Measurements from ENCODE around the gene REEP3.
"Not testable (repeated sequence)": the region's sequence is repeated elsewhere in the genome, so short reads cannot be mapped to it uniquely, and the experiment has no call there.

Gene REEP3

GRCh38 chr10:63657761-63658160, 136.6 kb downstream of the REEP3 start:
- no peak for TF ChIP-seq CTCF (IDR thresholded peaks at IDR 0.05; ENCODE audit: low read depth, low read length)
- H3K27me3 ChIP-seq, result no peaks in the 10 kb centered on the region
- no peaks in the 10 kb centered on the region for H3K36me3 ChIP-seq
- H3K9me3 ChIP-seq, result no peaks in the 10 kb centered on the region
- 0 out of 2 replicates have a peak, but pooled peaks cover 5% of the 10 kb centered on the region for H3K4me1 ChIP-seq
- no peak for DNase-seq
- H3K4me3 ChIP-seq (ENCODE audit: low read depth, low read length), result no peak overlapping the region

GRCh38 chr10:63660941-63661340, 139.7 kb downstream of the REEP3 start:
- H3K9me3 ChIP-seq; H3K36me3 ChIP-seq; H3K27me3 ChIP-seq; DNase-seq; H3K4me3 ChIP-seq (ENCODE audit: low read depth, low read length): not testable (repeated sequence)
- peaks cover 11% of the 10 kb centered on the region for H3K4me1 ChIP-seq

- no peak for DNase-seq
- Histone ChIP-seq H3K36me3 (no peaks in the 10 kb centered on the region), H3K4me3 (ENCODE audit: low read depth, low read length) (no peak overlapping the region), H3K9me3 (no peaks in the 10 kb centered on the region), H3K4me1 (peaks cover 11% of the 10 kb centered on the region), H3K27me3 (no peaks in the 10 kb centered on the region)
- no peak for TF ChIP-seq CTCF (IDR thresholded peaks at IDR 0.05; ENCODE audit: low read depth, low read length)
Observed at GRCh38 chr10:63661347-63661746, 140.1 kb downstream of the REEP3 start.

GRCh38 chr10:63664341-63664885, 143.2 kb downstream of the REEP3 start:
- Histone ChIP-seq H3K27me3 (no peaks in the 10 kb centered on the region), H3K9me3 (no peaks in the 10 kb centered on the region), H3K4me3 (ENCODE audit: low read depth, low read length) (peak overlapping the region; percentile 64), H3K36me3 (no peaks in the 10 kb centered on the region), H3K4me1 (peaks cover 6% of the 10 kb centered on the region)
- peak; percentile 66 for DNase-seq
- TF ChIP-seq CTCF (IDR thresholded peaks at IDR 0.05; ENCODE audit: low read depth, low read length), result no peak

GRCh38 chr10:63665006-63665580, 143.9 kb downstream of the REEP3 start:
- H3K4me1 ChIP-seq, H3K27me3 ChIP-seq, H3K36me3 ChIP-seq, H3K9me3 ChIP-seq: not testable (repeated sequence)
- peak overlapping the region; percentile 64 for H3K4me3 ChIP-seq (ENCODE audit: low read depth, low read length)
- peak; percentile 59 for DNase-seq

GRCh38 chr10:63665670-63666134, 144.5 kb downstream of the REEP3 start:
- TF ChIP-seq CTCF (IDR thresholded peaks at IDR 0.05; ENCODE audit: low read depth, low read length), result no peak
- H3K27me3 ChIP-seq, result no peaks in the 10 kb centered on the region
- no peaks in the 10 kb centered on the region for H3K9me3 ChIP-seq
- peak overlapping the region; percentile 64 for H3K4me3 ChIP-seq (ENCODE audit: low read depth, low read length)
- peaks cover 14% of the 10 kb centered on the region for H3K4me1 ChIP-seq
- no peak for DNase-seq
- no peaks in the 10 kb centered on the region for H3K36me3 ChIP-seq

- no peak for TF ChIP-seq CTCF (IDR thresholded peaks at IDR 0.05; ENCODE audit: low read depth, low read length)
- H3K36me3 ChIP-seq, result no peaks in the 10 kb centered on the region
- H3K27me3 ChIP-seq, result no peaks in the 10 kb centered on the region
- no peak overlapping the region for H3K4me3 ChIP-seq (ENCODE audit: low read depth, low read length)
- H3K4me1 ChIP-seq, result peaks cover 25% of the 10 kb centered on the region
- no peaks in the 10 kb centered on the region for H3K9me3 ChIP-seq
- DNase-seq, result no peak
Observed at GRCh38 chr10:63666836-63667383, 145.7 kb downstream of the REEP3 start.

Measured in BE2C (cell line).